Type B pancreatic cell (in vitro differentiated cells): ENCODE measurements around the gene DNAH17. TPM values are rescaled to one million over a fixed set of nuclear protein-coding genes. Genes with fewer than 3 reads are reported as not detected.

Experiments
- DNase-seq: peaks from one replicate; pipeline ENCODE4 v3.0.0; 2021; ENCODE audit warnings: mixed read lengths; ENCODE audit not compliant: unreplicated experiment; ENCODE audit errors: extremely low spot score
- H3K27ac Mint-ChIP-seq: 2 replicates; pipeline ENCODE4 v1.8.0; 2021; ENCODE audit warnings: mild to moderate bottlenecking, mixed read lengths
- H3K27me3 Mint-ChIP-seq: 2 replicates; pipeline ENCODE4 v1.8.0; 2021; ENCODE audit warnings: mixed read lengths
- H3K36me3 Mint-ChIP-seq: 2 replicates; pipeline ENCODE4 v1.8.0; 2021; ENCODE audit warnings: mixed read lengths
- H3K4me1 Mint-ChIP-seq: one replicate; pipeline ENCODE4 v1.8.0; 2021; ENCODE audit warnings: mixed read lengths; ENCODE audit not compliant: unreplicated experiment
- H3K4me3 Mint-ChIP-seq: 2 replicates; pipeline ENCODE4 v1.8.0; 2021; ENCODE audit warnings: mild to moderate bottlenecking, mixed read lengths
- H3K9me3 Mint-ChIP-seq: 2 replicates; pipeline ENCODE4 v1.8.0; 2021; ENCODE audit warnings: mixed read lengths
- total RNA-seq: library from RNA; stranded (reverse); gene quantifications from 2 replicates; pipeline ENCODE4 v1.2.1, GENCODE V29; 2021; ENCODE audit warnings: low replicate concordance
- TF ChIP-seq, protein P1 (sequence below): fragments of 200-600 bp; sonication (generic); conservative IDR thresholded peaks from 2 replicates; pipeline ENCODE4 v1.5.0; 2021; ENCODE audit warnings: antibody characterized with exemption, mild to moderate bottlenecking

DNAH17 gene
- total RNA-seq, 1 donor from 2014 or later = 0.07 TPM

DNA sequence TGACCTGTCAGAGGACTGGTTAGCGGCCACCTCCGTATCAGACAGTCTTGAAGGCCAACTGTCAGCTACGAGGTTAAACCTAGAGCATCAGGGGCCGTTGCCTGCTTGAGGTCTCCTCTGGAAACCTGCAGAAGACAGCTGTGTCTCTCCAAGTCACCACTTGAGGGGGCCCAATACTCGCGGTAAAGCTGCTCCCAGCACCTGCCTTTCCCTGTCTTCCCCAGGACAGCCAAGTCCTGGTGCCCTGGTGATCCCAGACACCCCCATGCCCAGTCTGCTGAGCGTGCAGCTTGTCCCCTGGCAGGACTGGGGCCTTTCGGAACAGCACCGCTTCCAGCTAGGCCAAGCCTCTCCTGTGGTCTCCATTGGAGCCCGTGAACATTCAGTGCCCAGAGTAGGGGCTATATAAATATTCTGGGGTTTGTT lies 80.1 kb downstream of the DNAH17 start:
- TF ChIP-seq, protein P1, sequence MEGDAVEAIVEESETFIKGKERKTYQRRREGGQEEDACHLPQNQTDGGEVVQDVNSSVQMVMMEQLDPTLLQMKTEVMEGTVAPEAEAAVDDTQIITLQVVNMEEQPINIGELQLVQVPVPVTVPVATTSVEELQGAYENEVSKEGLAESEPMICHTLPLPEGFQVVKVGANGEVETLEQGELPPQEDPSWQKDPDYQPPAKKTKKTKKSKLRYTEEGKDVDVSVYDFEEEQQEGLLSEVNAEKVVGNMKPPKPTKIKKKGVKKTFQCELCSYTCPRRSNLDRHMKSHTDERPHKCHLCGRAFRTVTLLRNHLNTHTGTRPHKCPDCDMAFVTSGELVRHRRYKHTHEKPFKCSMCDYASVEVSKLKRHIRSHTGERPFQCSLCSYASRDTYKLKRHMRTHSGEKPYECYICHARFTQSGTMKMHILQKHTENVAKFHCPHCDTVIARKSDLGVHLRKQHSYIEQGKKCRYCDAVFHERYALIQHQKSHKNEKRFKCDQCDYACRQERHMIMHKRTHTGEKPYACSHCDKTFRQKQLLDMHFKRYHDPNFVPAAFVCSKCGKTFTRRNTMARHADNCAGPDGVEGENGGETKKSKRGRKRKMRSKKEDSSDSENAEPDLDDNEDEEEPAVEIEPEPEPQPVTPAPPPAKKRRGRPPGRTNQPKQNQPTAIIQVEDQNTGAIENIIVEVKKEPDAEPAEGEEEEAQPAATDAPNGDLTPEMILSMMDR = peak; percentile 85
- no peaks in the 10 kb centered on the region for H3K27me3 Mint-ChIP-seq
- H3K27ac Mint-ChIP-seq = no peak overlapping the region
- H3K36me3 Mint-ChIP-seq = no peaks in the 10 kb centered on the region
- no peak for DNase-seq
- H3K9me3 Mint-ChIP-seq = no peaks in the 10 kb centered on the region
- H3K4me1 Mint-ChIP-seq = peaks cover 6% of the 10 kb centered on the region
- no peak overlapping the region for H3K4me3 Mint-ChIP-seq

DNA sequence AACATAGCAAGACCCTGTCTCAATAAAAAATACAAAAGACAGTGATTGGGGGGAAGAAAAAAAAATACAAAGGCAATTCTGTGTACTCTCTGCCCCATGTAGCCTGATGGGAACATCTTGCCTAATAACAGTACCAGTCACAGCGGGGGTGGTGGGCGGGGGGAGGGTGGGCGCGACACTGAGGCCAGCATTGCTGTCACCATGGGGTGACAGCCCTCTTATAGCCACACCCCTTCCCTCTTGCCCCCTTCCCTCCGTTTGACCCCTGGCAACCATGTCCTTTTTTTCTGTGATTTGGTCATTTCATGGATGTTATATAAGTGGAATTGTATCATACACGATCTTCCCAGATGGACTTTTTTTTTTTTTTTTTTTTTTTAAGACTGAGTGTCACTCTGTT lies 80.9 kb downstream of the DNAH17 start:
- no peaks in the 10 kb centered on the region for H3K27me3 Mint-ChIP-seq
- no peaks in the 10 kb centered on the region for H3K36me3 Mint-ChIP-seq
- no peak for DNase-seq
- no peak overlapping the region for H3K27ac Mint-ChIP-seq
- H3K4me1 Mint-ChIP-seq = peaks cover 6% of the 10 kb centered on the region
- H3K9me3 Mint-ChIP-seq = no peaks in the 10 kb centered on the region
- TF ChIP-seq, protein P1 = no peak
- H3K4me3 Mint-ChIP-seq = no peak overlapping the region

DNA sequence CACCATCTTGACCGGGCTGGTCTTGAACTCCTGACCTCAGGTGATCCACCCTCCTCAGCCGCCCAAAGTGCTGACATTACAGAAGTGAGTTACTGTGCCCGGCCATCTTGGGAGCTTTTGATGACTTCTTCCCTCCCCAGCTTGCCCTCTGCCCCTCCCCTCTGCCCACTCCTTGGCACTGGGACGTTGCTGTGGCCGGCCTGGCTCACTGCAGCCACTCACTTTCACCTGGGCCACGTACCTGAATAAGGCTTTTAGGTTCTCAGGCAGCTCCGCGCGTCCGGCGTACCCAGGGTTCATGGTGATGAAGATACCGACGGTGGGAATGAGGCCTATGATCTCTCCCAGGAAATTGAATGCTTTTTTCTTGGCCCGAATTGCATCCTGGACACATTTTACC lies 81.6 kb downstream of the DNAH17 start:
- no peak overlapping the region for H3K4me3 Mint-ChIP-seq
- H3K9me3 Mint-ChIP-seq = no peaks in the 10 kb centered on the region
- H3K27me3 Mint-ChIP-seq = no peaks in the 10 kb centered on the region
- TF ChIP-seq, protein P1 = no peak
- H3K4me1 Mint-ChIP-seq = peaks cover 6% of the 10 kb centered on the region
- DNase-seq = no peak
- no peaks in the 10 kb centered on the region for H3K36me3 Mint-ChIP-seq
- no peak overlapping the region for H3K27ac Mint-ChIP-seq

DNA sequence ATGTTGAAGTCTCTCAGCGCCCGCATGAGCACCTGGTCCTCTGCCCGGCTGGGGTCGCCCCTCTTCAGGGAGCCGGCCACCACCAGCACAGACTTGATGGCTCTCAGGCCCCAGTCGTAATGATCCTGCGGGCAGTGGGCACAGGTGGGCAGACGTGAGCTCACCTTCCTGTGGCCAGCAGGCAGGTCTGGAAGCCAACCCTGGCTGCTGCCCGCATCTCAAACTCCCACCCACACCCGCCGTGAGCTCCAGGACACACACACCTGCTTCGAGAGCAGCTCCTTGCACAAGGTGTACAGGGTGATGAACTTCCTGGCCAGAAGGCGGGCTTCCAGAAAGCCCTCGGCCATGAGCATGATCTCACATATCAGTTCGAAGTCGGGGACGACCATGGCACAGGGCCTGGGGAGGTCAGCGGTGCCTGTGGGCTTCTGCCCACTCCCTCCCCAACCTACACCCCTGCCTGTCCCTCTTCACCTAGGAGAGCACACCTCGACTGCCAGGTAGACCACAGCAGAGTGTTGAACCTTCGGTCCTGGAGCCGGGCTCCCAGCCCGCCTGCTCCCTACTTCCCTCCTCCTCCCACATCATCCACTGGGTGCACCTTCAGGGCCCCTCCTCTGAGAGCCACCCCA lies 82.4 kb downstream of the DNAH17 start:
- no peak for DNase-seq
- H3K4me3 Mint-ChIP-seq = no peak overlapping the region
- no peak overlapping the region for H3K27ac Mint-ChIP-seq
- TF ChIP-seq, protein P1 = no peak
- H3K27me3 Mint-ChIP-seq = no peaks in the 10 kb centered on the region
- no peaks in the 10 kb centered on the region for H3K9me3 Mint-ChIP-seq
- H3K4me1 Mint-ChIP-seq = peaks cover 6% of the 10 kb centered on the region
- H3K36me3 Mint-ChIP-seq = no peaks in the 10 kb centered on the region

DNA sequence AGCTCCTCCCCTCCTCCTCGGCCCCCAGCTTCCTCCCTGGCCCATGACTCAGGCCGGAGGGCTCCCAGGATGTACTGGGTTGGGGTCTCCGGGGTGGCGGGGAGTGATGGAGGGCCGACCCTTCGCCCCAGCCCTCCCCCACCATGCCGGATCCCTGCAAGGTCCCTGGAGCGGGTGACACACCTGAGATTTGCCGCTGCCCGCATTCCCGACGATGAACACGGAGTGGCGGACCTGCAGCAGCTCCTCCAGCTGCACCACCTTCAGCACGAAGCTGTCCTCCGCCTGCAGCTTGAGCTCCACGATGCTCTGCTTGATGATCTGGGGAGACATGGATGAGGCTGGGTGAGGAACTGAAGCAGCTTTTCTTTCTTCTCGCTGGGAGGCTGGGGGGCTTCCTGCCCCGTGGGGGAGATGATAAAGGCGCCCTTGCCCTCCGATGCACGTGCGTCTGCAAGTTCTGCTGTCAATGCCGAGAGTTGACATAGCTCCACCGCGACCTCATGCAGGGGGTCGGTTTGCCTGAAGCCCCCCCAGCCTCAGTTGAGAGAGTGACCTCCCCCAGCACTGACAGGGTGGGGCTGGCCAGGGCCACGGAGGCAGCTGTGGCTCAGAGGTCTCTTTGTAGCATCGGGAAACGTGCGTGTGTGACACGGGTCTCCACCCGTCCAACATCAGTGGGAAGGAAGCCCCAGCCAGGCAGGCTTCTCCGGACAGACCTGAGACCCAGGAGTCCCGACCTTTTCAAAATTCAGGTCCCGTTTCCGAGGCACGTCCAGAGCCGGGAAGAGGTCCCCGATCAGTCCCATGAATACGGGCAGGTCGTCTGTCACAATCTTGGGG lies 83.1 kb downstream of the DNAH17 start:
- H3K4me3 Mint-ChIP-seq = no peak overlapping the region
- H3K27ac Mint-ChIP-seq = no peak overlapping the region
- H3K36me3 Mint-ChIP-seq = no peaks in the 10 kb centered on the region
- no peaks in the 10 kb centered on the region for H3K9me3 Mint-ChIP-seq
- DNase-seq = no peak
- H3K27me3 Mint-ChIP-seq = peaks cover 4% of the 10 kb centered on the region
- peaks cover 6% of the 10 kb centered on the region for H3K4me1 Mint-ChIP-seq
- TF ChIP-seq, protein P1 = no peak
